Vagina (tissue), 2 donors: ENCODE measurements around the gene TBCD.

ENCODE experiments used
- CTCF ChIP-seq, 3 experiments: fragments of 450-650 bp in 2 of 3; fragments of 200-600 bp in 1 of 3; sonication (generic) in 1 of 3; IDR thresholded peaks; one replicate each; pipeline ENCODE4 v1.5.1; 2017 to 2019; ENCODE audit warnings: antibody characterized with exemption in 3 of 3, mild to moderate bottlenecking in 2 of 3, moderate library complexity in 2 of 3
- POLR2A ChIP-seq, 2 donors: fragments of 450-650 bp; IDR thresholded peaks; one replicate each; pipeline ENCODE4 v1.6.1; 2017; ENCODE audit warnings: antibody characterized with exemption in 2 of 2, mild to moderate bottlenecking in 2 of 2, moderate library complexity in 2 of 2

- TF ChIP-seq CTCF (IDR thresholded peaks at IDR 0.05) (no peak), POLR2A (IDR thresholded peaks at IDR 0.05) (no peak)
These were observed 228.8 kb downstream of the TBCD start for GRCh38 chr17:82980632-82981031.
